HL-60 (cell line): Measurements from ENCODE around the gene ZBTB2.

Experiments used
- DNase-seq, 2 experiments: peaks; one replicate each; pipeline ENCODE4 v3.0.0-alpha.2; 2010 to 2020; ENCODE audit warnings: low read depth in 1 of 2, low spot score in 1 of 2
- H3K27ac ChIP-seq: fragments of 250-450 bp; sonication (Bioruptor Pico); replicated peaks from 2 replicates; pipeline ENCODE4 v1.5.1; 2020; ENCODE audit warnings: mild to moderate bottlenecking, moderate library complexity
- H3K27me3 ChIP-seq: fragments of 250-450 bp; sonication (Bioruptor Pico); 2 replicates; pipeline ENCODE4 v1.5.1; 2021; ENCODE audit warnings: mild to moderate bottlenecking, moderate library complexity; ENCODE audit not compliant: insufficient read depth, poor library complexity, severe bottlenecking
- H3K4me3 ChIP-seq: replicated peaks from 2 replicates; pipeline ENCODE4 v1.5.1; 2011; ENCODE audit warnings: mild to moderate bottlenecking, control low read depth, low read length; ENCODE audit not compliant: insufficient read depth
- GABPA ChIP-seq: IDR thresholded peaks from 2 replicates; pipeline ENCODE4 v1.6.1; 2012; ENCODE audit warnings: low read depth
- POLR2AphosphoS5 ChIP-seq: IDR thresholded peaks from 2 replicates; pipeline ENCODE4 v1.6.1; 2012; ENCODE audit warnings: low read depth
- SPI1 ChIP-seq: IDR thresholded peaks from 2 replicates; pipeline ENCODE4 v1.6.1; 2012; ENCODE audit warnings: low read depth, mild to moderate bottlenecking, borderline replicate concordance
- TF ChIP-seq, protein P1 (sequence below): IDR thresholded peaks from one replicate; pipeline ENCODE4 v1.5.1; 2011; ENCODE audit warnings: low read length, control low read depth, inconsistent platforms; ENCODE audit not compliant: insufficient read depth
- TF ChIP-seq, protein P2 (sequence below): IDR thresholded peaks from 2 replicates; pipeline ENCODE4 v1.6.1; 2012; ENCODE audit warnings: low read depth; ENCODE audit not compliant: insufficient replicate concordance

ZBTB2 gene

GRCh38 chr6:151408858-151409257 lies 17.5 kb upstream of the ZBTB2 start:
- TF ChIP-seq GABPA (no peak), POLR2AphosphoS5 (no peak; the same call in 1 of the 2 replicates)
- TF ChIP-seq, protein P1, sequence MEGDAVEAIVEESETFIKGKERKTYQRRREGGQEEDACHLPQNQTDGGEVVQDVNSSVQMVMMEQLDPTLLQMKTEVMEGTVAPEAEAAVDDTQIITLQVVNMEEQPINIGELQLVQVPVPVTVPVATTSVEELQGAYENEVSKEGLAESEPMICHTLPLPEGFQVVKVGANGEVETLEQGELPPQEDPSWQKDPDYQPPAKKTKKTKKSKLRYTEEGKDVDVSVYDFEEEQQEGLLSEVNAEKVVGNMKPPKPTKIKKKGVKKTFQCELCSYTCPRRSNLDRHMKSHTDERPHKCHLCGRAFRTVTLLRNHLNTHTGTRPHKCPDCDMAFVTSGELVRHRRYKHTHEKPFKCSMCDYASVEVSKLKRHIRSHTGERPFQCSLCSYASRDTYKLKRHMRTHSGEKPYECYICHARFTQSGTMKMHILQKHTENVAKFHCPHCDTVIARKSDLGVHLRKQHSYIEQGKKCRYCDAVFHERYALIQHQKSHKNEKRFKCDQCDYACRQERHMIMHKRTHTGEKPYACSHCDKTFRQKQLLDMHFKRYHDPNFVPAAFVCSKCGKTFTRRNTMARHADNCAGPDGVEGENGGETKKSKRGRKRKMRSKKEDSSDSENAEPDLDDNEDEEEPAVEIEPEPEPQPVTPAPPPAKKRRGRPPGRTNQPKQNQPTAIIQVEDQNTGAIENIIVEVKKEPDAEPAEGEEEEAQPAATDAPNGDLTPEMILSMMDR, result no peak
- no peak overlapping the region for H3K4me3 ChIP-seq

GRCh38 chr6:151403919-151404308 lies 12.6 kb upstream of the ZBTB2 start:
- Histone ChIP-seq H3K27ac (no peak overlapping the region), H3K27me3 (no peaks in the 10 kb centered on the region), H3K4me3 (no peak overlapping the region)
- DNase-seq, result no peak
- TF ChIP-seq GABPA, result no peak
- no peak for TF ChIP-seq POLR2AphosphoS5
- TF ChIP-seq, protein P1, result no peak
- TF ChIP-seq, protein P2, sequence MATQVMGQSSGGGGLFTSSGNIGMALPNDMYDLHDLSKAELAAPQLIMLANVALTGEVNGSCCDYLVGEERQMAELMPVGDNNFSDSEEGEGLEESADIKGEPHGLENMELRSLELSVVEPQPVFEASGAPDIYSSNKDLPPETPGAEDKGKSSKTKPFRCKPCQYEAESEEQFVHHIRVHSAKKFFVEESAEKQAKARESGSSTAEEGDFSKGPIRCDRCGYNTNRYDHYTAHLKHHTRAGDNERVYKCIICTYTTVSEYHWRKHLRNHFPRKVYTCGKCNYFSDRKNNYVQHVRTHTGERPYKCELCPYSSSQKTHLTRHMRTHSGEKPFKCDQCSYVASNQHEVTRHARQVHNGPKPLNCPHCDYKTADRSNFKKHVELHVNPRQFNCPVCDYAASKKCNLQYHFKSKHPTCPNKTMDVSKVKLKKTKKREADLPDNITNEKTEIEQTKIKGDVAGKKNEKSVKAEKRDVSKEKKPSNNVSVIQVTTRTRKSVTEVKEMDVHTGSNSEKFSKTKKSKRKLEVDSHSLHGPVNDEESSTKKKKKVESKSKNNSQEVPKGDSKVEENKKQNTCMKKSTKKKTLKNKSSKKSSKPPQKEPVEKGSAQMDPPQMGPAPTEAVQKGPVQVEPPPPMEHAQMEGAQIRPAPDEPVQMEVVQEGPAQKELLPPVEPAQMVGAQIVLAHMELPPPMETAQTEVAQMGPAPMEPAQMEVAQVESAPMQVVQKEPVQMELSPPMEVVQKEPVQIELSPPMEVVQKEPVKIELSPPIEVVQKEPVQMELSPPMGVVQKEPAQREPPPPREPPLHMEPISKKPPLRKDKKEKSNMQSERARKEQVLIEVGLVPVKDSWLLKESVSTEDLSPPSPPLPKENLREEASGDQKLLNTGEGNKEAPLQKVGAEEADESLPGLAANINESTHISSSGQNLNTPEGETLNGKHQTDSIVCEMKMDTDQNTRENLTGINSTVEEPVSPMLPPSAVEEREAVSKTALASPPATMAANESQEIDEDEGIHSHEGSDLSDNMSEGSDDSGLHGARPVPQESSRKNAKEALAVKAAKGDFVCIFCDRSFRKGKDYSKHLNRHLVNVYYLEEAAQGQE, result no peak
- TF ChIP-seq SPI1, result no peak

More at GRCh38 chr6:151408858-151409257, 17.5 kb upstream of the ZBTB2 start:
- Histone ChIP-seq H3K27ac (no peak overlapping the region), H3K27me3 (no peaks in the 10 kb centered on the region)
- DNase-seq, result no peak

- Histone ChIP-seq H3K27me3 (no peaks in the 10 kb centered on the region), H3K4me3 (no peak overlapping the region), H3K27ac (no peak overlapping the region)
- TF ChIP-seq SPI1, result no peak
- TF ChIP-seq, protein P2, result no peak
- TF ChIP-seq, protein P1, result no peak
- TF ChIP-seq GABPA, result no peak
- TF ChIP-seq POLR2AphosphoS5, result no peak
- DNase-seq, result no peak
These were observed 10.9 kb upstream of the ZBTB2 start for GRCh38 chr6:151402228-151402627.

DNA sequence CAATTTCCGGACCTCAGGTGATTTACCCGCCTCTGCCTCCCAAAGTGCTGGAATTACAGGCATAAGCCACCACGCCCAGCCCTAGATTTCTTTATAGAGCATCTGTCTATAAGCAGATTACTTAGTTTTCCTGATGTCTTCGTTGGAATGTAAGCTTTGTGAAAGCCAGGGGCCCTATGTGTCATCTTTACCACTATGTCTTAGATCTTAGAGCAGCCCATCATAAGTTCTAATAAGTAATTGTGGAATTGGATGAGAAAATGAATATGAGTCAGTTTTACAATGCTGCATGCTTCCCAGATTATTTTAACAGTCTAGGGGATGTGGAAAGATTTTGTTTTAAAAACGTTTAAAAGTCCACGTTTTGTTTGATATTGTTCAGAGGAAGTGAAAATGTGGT lies 9.1 kb upstream of the ZBTB2 start:
- Histone ChIP-seq H3K4me3 (no peak overlapping the region), H3K27me3 (no peaks in the 10 kb centered on the region), H3K27ac (no peak overlapping the region)
- DNase-seq, result no peak
- TF ChIP-seq, protein P1, result no peak
